Breast epithelium (tissue), 4 donors: ENCODE results near the gene BNC2. TPM values are rescaled to one million over a fixed set of nuclear protein-coding genes. Genes with fewer than 3 reads are reported as not detected.

Source experiments
- DNase-seq, 2 donors: peaks; one replicate each; pipeline ENCODE4 v3.0.0-alpha.2; 2019; ENCODE audit warnings: low spot score in 2 of 2
- H3K27ac ChIP-seq, 2 donors: fragments of 200-600 bp; sonication (generic) in 1 of 2; one replicate each; pipeline ENCODE4 v1.5.1; 2016 to 2019; ENCODE audit warnings: mild to moderate bottlenecking in 1 of 2
- H3K27me3 ChIP-seq, 2 donors: fragments of 200-600 bp; sonication (generic) in 1 of 2; one replicate each; pipeline versions ENCODE4 v1.5.1 to v1.6.0; 2017 to 2019; ENCODE audit warnings: control low read depth in 1 of 2, mild to moderate bottlenecking in 1 of 2
- H3K36me3 ChIP-seq: fragments of 200-600 bp; one replicate; pipeline ENCODE4 v1.5.1; 2019
- H3K4me1 ChIP-seq, 2 donors: fragments of 200-600 bp; sonication (generic); one replicate each; pipeline ENCODE4 v1.5.1; 2016 to 2019; ENCODE audit warnings: control low read depth in 1 of 2
- H3K4me3 ChIP-seq, 3 donors: fragments of 200-600 bp; sonication (generic); 1 replicate in 2 of 3; 2 replicates in 1 of 3; pipeline ENCODE4 v1.5.1; 2016 to 2019; ENCODE audit warnings: mild to moderate bottlenecking in 3 of 3, moderate library complexity in 2 of 3
- H3K9me3 ChIP-seq, 2 donors: fragments of 200-600 bp; sonication (generic) in 1 of 2; one replicate each; pipeline ENCODE4 v1.5.1; 2016 to 2019; ENCODE audit warnings: control low read depth in 1 of 2
- CTCF ChIP-seq, 3 donors: fragments of 450-650 bp; IDR thresholded peaks; one replicate each; pipeline ENCODE4 v1.5.1; 2016 to 2017; ENCODE audit warnings: antibody characterized with exemption in 3 of 3, mild to moderate bottlenecking in 3 of 3, moderate library complexity in 3 of 3
- POLR2A ChIP-seq: fragments of 450-650 bp; IDR thresholded peaks from one replicate; pipeline ENCODE4 v1.6.1; 2016; ENCODE audit warnings: antibody characterized with exemption, mild to moderate bottlenecking, moderate library complexity
- POLR2AphosphoS5 ChIP-seq, 3 donors: sonication (generic); formaldehyde crosslinking; IDR thresholded peaks; one replicate each; pipeline ENCODE4 v1.6.1; 2017; ENCODE audit warnings: antibody characterized with exemption in 3 of 3
- intact Hi-C: fragments of 100-400 bp; cut with DNase I; formaldehyde crosslinking; loops from one replicate; pipeline ENCODE4 v1.15.1; 2023; ENCODE audit warnings: low total_unique reads
- total RNA-seq, 3 donors: library from RNA; depleted of rRNA; stranded (reverse); fragments of >200 nt; gene quantifications; one replicate each; pipeline ENCODE4 v1.1.0, GENCODE V29; 2016

The BNC2 gene
- total RNA-seq, 3 donors from 2014 or later = 15.8 to 21.1 (median 17.0) TPM

DNA sequence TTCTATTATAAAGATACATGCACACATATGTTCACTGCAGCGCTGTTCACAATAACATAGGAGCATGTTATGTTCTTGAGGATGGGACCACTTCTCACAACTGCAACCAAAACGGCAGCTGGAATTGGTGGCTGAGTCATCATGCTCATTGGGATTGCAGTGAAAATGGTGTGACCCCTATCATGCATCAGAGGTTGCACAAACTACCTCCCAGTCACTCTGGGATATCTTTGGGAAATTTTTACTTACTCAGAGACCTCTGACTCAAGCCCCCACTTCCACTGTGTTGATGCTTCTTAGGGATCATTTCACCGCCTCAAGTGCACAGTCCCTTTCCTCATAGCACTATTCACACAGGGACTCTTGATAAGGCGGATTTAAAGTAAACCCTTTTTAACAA, 474.1 kb downstream of the BNC2 start:
- Histone ChIP-seq H3K4me1 (no peaks in the 10 kb centered on the region), H3K9me3 (peaks cover 0 to 6% of the 10 kb centered on the region in 2 donors), H3K27me3 (no peaks in the 10 kb centered on the region), H3K4me3 (no peak overlapping the region), H3K27ac (no peak overlapping the region), H3K36me3 (no peaks in the 10 kb centered on the region)
- DNase-seq = no peak
- TF ChIP-seq CTCF (IDR thresholded peaks at IDR 0.05) (no peak), POLR2A (no peak), POLR2AphosphoS5 (IDR thresholded peaks at IDR 0.05) (no peak)
- intact Hi-C loops = no loop called here

GRCh38 chr9:16391369-16391768, 479.1 kb downstream of the BNC2 start:
- H3K4me3 ChIP-seq = no peak overlapping the region
- H3K27me3 ChIP-seq = no peaks in the 10 kb centered on the region
- no peak for TF ChIP-seq POLR2A
- TF ChIP-seq CTCF (IDR thresholded peaks at IDR 0.05) = no peak
- TF ChIP-seq POLR2AphosphoS5 (IDR thresholded peaks at IDR 0.05) = no peak
- H3K9me3 ChIP-seq = peaks cover 0 to 6% of the 10 kb centered on the region in 2 donors
- no peak for DNase-seq
- no peak overlapping the region for H3K27ac ChIP-seq
- H3K4me1 ChIP-seq = no peaks in the 10 kb centered on the region
- intact Hi-C loops = no loop called here
- no peaks in the 10 kb centered on the region for H3K36me3 ChIP-seq

- intact Hi-C loops = no loop called here
- no peak for DNase-seq
- Histone ChIP-seq H3K4me1 (no peaks in the 10 kb centered on the region), H3K9me3 (peaks cover 0 to 9% of the 10 kb centered on the region in 2 donors), H3K27ac (no peak overlapping the region), H3K36me3 (no peaks in the 10 kb centered on the region), H3K4me3 (no peak overlapping the region), H3K27me3 (no peaks in the 10 kb centered on the region)
- no peak for TF ChIP-seq CTCF (IDR thresholded peaks at IDR 0.05)
- no peak for TF ChIP-seq POLR2AphosphoS5 (IDR thresholded peaks at IDR 0.05)
- TF ChIP-seq POLR2A = no peak
Measured at GRCh38 chr9:16387382-16387781, 483.1 kb downstream of the BNC2 start.

DNA sequence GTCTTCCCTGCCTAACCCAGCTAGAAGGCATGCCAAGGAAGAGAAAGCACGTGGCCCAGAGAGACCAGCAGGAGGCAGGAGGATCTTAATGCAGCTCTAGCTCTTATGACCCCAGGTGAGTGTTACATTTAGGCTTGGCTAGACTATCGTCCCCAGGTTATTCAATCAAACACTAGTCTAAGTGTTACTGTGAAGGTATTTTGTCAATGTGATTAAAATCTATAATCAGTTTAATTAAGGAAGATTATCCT, 483.7 kb downstream of the BNC2 start:
- Histone ChIP-seq H3K27me3 (no peaks in the 10 kb centered on the region), H3K9me3 (peaks cover 0 to 9% of the 10 kb centered on the region in 2 donors), H3K4me3 (no peak overlapping the region), H3K27ac (no peak overlapping the region), H3K36me3 (no peaks in the 10 kb centered on the region), H3K4me1 (no peaks in the 10 kb centered on the region)
- DNase-seq = no peak
- TF ChIP-seq POLR2A = no peak
- no peak for TF ChIP-seq POLR2AphosphoS5 (IDR thresholded peaks at IDR 0.05)
- no peak for TF ChIP-seq CTCF (IDR thresholded peaks at IDR 0.05)
- intact Hi-C loops = no loop called here

DNA sequence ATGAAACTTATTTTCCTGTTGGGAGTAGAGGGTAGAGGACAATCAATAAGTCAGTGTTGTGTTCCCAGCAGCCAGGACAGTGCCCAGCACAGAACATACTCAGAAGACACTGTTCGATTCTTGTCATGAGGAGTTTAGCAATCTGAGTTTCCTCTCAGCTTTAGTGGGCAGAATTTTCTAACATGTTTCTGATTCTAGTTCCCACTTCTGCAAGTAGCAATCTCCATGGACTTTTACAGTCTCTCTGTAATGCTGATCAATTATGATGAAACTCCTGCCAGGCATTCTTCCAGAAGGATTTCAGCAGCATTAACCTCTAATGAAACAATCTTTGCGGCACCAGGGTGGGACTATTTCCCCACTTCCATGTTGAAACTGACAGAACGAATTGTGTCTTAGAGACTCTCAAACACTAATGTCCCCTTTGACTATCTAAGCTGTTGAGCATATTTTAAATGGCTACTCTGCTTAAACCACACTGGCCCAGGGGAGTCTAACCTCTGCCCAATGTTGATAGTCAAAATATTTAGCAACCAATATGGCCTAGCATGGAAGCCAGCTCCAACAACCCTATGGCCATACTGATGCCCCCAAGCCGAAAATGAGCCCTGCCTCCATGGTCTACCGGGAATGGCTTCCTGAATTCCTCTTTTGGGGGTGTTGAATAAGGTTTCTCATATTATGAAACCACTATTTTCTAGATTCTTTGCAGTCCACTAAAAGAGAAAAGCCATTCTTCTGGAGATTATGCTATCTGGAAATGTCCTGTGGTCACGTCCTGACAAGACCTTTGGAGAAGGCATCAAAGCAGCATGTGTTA, 484.3 kb downstream of the BNC2 start:
- DNase-seq = no peak
- intact Hi-C loops = no loop called here
- Histone ChIP-seq H3K27me3 (no peaks in the 10 kb centered on the region), H3K4me1 (no peaks in the 10 kb centered on the region), H3K9me3 (peaks cover 0 to 9% of the 10 kb centered on the region in 2 donors), H3K36me3 (no peaks in the 10 kb centered on the region), H3K27ac (no peak overlapping the region), H3K4me3 (no peak overlapping the region)
- TF ChIP-seq POLR2AphosphoS5 (IDR thresholded peaks at IDR 0.05) = no peak
- no peak for TF ChIP-seq POLR2A
- no peak for TF ChIP-seq CTCF (IDR thresholded peaks at IDR 0.05)
